EL (cell line): ENCODE results near the gene LINC01488.

Experiments used
- DNase-seq: peaks from one replicate; pipeline ENCODE4 v3.0.0-alpha.2; 2016

The LINC01488 gene

GRCh38 chr11:69465236-69466000 is 16.0 kb upstream of the LINC01488 start:
- no peak for DNase-seq

- DNase-seq: no peak
Observed at GRCh38 chr11:69466039-69466438, 15.4 kb upstream of the LINC01488 start.

GRCh38 chr11:69467196-69467595 is 14.3 kb upstream of the LINC01488 start:
- DNase-seq: no peak

- no peak for DNase-seq
Observed at GRCh38 chr11:69467646-69468045, 13.8 kb upstream of the LINC01488 start.

GRCh38 chr11:69468221-69468620 is 13.2 kb upstream of the LINC01488 start:
- DNase-seq: no peak

- no peak for DNase-seq
Observed at GRCh38 chr11:69468911-69469885, 12.3 kb upstream of the LINC01488 start.

- no peak for DNase-seq
Observed at GRCh38 chr11:69470301-69470700, 11.2 kb upstream of the LINC01488 start.

GRCh38 chr11:69470793-69471728 is 10.4 kb upstream of the LINC01488 start:
- no peak for DNase-seq

GRCh38 chr11:69471729-69472540 is 9.5 kb upstream of the LINC01488 start:
- DNase-seq: no peak

- DNase-seq: no peak
Observed at GRCh38 chr11:69472541-69473275, 8.8 kb upstream of the LINC01488 start.

- no peak for DNase-seq
Observed at GRCh38 chr11:69473276-69473845, 8.1 kb upstream of the LINC01488 start.

GRCh38 chr11:69474736-69475135 is 6.7 kb upstream of the LINC01488 start:
- no peak for DNase-seq

GRCh38 chr11:69475141-69475865 is 6.2 kb upstream of the LINC01488 start:
- no peak for DNase-seq

GRCh38 chr11:69475866-69476471 is 5.5 kb upstream of the LINC01488 start:
- DNase-seq: no peak

GRCh38 chr11:69476509-69476961 is 4.9 kb upstream of the LINC01488 start:
- no peak for DNase-seq

- no peak for DNase-seq
Observed at GRCh38 chr11:69477086-69477485, 4.4 kb upstream of the LINC01488 start.

- DNase-seq: no peak
Observed at GRCh38 chr11:69479591-69480271, 1.7 kb upstream of the LINC01488 start.

- DNase-seq: peak; percentile 21
Observed at GRCh38 chr11:69480547-69481392, 693 bp upstream of the LINC01488 start.
